GM21360 (cell line): ENCODE results near the gene CDK5.
"Not testable (repeated sequence)": the region's sequence is repeated elsewhere in the genome, so short reads cannot be mapped to it uniquely, and the experiment has no call there.

Experiments
- ATAC-seq: cut with Tn5 transposase; IDR thresholded peaks from one replicate; pipeline ENCODE4 v1.9.1; 2021; ENCODE audit warnings: mild to moderate bottlenecking, moderate library complexity; ENCODE audit not compliant: unreplicated experiment

CDK5 gene

DNA sequence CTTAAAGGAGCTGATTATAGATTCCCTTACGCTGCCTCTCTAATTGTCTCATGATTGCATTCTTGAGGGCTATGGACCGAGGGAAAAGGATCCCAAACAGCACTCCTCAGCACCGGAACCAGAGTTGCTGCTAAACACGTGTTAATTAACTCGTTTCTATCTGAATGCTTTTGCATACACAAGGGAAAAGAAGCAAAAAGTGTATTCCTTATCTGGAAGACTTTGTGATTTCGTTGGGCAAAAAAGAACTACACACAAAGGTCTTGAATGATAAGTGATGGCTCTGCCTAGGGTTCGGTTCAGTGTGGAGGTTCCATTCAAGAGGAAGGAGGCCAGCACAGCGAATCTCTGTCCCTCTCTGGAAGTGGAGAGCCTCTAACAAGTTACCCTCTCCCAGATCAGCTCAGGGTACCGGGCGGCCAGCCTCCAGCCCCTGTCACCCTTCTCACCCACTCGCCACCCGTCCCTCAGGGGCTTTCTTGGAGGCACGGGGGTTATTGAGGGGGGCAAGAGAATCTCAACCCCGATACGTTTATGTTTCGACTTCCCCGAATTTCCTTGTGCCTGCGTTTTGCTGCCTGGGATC lies 1.2 kb upstream of the CDK5 start:
- ATAC-seq: no peak

DNA sequence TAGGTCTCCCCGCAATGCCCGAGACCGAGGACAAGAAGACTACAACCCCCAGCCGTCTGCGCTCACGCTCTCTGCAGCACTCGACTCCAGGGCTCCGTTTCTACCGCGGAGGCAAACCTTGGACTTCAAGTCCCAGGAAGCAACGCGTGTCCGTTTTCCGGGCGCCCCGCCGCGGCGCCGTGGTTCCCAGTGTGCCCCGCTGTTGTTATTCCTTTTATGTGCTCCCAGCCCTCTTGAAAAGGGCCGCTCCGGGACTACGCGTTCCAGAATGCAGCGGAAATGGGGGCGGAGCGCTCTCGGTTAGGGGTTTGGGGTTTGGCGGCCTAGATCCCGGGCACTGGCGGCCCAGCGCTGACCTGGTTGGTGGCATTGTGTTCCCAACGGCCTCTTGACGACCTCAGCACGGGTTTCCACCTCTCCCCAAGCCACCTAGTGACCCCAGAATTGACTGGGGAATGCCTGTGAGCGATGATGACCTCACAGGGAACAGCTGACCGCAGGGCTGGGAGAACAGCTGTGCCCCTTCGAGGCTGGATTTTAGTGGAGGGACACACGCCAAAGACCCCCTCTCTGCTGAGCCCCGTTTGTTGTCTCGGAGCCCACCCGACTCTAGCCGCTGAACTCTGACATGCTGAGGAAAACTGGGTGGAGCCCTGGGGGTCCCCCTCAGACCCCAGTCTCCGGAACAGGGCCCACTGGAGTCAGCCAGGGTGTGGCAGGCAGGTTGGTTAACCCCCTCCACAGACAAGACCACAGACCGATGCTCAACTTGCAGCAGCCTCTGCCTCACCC lies 488 bp upstream of the CDK5 start:
- peak; percentile 83 for ATAC-seq

DNA sequence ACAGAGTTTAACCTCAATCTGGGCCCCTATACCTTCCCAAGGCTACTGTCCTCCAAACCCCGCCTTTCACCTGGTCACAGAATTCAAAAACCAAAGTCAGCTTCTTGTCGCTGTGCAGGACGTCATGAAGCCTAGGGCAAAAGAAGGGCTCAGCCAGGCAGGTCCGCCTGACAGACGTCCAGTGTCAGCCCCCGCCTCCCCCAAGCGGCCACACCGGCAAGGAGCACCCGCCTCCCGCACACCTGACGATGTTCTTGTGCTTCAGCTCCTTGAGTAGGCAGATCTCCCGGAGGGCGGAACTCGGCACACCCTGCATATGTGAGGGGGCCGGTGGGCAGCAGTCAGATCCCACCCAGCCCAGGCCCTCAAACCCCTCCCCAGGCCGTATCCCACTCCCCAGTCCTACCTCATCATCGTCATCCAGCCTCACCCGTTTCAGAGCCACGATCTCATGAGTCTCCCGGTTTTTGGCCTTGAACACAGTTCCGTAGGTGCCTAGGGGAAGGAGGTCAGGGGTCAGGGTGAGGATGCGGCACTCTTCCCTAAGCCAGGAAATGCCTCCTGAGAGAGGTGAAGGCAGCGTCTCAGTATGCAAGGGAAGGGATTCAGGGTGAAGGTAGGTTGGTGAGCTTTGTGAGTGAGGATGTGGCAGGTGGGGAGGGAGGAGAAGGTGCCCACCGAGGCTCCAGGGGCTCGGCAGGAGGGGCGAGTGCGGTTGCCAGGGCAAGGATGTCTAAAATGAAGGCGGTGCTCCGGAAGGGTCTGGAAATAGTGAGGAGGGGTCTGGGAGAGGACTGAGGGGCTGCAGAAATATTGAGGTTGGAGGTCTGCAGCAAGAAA lies 811 bp downstream of the CDK5 start:
- ATAC-seq: no peak

DNA sequence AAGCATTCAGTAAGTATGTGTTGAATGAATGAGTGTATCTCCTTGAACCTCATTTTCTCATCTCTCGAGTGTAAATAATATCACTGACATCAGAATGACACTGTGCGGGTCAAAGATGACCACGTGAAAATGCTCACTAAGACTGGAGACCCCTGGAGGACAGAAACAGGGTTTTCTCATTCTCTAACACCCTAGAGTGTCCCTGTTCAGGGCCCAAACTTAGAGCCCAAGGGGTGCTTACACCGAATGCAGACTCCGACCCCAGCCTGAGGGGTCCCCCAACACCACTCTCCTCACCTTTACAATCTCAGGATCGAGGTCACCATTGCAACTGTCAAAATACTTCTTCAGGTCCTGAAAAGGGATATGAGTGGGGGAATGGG lies 1.4 kb downstream of the CDK5 start:
- ATAC-seq: no peak

DNA sequence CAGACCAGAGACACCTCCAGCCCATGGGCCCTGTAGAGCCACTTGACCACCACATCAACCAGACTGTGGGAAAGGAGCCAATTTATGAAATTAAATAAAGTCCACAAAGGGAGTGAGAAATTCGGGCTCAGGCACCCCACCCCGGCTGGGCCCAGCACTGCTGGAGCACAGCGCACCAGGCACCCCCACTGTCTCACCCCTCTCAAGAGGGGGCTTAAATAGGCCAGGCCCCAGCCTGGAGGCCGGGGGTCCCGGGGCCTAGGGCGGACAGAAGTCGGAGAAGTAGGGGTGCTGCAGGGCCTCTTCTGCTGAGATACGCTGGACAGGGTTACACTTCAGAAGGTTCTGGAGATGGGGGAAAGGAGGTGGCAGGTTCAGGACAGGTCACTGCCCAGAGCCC lies 3.9 kb downstream of the CDK5 start:
- no peak for ATAC-seq

DNA sequence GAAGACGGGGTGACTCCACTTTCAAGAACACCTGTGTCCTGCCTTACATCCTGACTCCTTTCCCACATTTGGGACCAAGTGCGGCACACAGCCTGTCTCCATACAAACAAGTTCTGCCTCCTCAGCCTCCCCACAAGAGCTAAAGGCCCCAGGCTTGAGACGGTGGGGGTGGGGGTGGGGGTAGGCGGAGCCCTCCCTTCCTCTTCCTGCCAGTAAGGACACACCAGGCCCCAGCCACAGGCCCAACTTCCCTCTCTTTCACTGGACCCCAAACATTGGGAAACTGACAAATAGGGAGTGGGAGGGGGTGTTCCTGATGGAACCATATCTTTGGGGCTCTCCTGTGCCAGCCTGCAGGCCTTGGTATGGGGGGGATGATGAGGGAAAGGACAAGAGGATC lies 4.6 kb downstream of the CDK5 start:
- no peak for ATAC-seq

DNA sequence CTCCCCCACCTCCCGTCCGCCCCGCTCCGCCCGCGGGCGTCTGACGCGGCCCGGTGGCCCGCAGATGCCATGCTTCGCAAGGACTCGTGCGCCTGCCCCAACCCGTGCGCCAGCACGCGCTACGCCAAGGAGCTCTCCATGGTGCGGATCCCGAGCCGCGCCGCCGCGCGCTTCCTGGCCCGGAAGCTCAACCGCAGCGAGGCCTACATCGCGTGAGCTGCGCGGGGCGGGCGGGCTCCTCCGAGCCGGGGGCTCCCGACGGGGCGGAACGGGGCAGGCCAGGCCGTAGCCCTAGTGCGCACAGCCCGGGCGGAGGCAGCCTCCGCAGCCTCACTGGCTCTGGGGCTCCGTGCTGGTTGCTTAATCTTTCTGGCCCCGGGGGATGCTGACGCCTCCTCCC lies 6.6 kb downstream of the CDK5 start:
- ATAC-seq: no peak

DNA sequence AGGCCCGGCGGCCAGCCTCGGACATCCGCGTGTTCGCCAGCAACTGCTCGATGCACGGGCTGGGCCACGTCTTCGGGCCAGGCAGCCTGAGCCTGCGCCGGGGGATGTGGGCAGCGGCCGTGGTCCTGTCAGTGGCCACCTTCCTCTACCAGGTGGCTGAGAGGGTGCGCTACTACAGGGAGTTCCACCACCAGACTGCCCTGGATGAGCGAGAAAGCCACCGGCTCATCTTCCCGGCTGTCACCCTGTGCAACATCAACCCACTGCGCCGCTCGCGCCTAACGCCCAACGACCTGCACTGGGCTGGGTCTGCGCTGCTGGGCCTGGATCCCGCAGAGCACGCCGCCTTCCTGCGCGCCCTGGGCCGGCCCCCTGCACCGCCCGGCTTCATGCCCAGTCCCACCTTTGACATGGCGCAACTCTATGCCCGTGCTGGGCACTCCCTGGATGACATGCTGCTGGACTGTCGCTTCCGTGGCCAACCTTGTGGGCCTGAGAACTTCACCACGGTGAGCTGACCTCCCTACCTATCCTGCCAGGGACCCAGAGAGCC lies 8.7 kb downstream of the CDK5 start:
- no peak for ATAC-seq

DNA sequence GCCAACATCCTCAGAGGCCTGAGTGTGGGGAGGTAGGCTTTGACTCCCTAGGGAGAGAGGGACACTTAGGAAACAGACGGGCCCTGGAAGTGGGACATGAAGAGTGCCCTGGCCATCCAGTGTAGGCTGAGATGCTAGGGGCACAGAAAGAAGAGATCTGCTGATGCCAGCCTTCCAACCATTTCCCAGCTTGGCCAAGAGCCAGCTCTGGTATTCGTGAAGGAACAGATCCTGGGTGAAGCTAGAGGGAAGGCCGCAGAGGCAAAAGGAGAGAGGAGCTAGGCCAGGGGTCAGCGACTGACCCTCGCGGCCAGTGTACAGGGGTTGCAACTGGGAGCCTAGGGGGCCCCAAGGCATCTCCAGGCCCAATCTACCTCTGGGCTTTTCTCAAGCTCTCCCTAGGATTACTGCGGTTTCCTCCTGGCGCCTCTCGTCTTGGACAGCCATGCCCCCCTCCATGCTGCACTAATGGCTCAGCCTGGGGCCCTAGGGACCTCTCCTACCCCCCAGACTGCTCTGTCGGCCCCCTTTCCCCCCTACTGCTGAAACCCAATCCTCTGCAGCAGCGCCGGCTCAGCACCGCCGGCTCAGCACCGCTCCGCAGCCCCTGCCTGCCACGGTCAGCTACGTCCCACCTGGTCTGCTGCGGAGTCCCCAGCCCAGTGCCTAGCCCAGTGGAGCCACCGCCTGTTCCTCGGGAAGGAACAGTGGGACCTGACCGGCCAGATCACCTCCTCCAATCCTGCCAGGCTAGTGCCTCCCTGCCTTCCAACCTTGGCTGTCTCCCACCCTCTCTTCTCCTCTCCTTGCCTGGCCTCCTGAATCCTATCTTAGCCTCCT lies 9.5 kb downstream of the CDK5 start, which contains the start of gene ASIC3:
Gene ASIC3, plus strand, starts transcription at position 556 of the 840 bp plus-strand sequence. CDS start 355 bp downstream, outside the sequence.
- ATAC-seq: no peak

DNA sequence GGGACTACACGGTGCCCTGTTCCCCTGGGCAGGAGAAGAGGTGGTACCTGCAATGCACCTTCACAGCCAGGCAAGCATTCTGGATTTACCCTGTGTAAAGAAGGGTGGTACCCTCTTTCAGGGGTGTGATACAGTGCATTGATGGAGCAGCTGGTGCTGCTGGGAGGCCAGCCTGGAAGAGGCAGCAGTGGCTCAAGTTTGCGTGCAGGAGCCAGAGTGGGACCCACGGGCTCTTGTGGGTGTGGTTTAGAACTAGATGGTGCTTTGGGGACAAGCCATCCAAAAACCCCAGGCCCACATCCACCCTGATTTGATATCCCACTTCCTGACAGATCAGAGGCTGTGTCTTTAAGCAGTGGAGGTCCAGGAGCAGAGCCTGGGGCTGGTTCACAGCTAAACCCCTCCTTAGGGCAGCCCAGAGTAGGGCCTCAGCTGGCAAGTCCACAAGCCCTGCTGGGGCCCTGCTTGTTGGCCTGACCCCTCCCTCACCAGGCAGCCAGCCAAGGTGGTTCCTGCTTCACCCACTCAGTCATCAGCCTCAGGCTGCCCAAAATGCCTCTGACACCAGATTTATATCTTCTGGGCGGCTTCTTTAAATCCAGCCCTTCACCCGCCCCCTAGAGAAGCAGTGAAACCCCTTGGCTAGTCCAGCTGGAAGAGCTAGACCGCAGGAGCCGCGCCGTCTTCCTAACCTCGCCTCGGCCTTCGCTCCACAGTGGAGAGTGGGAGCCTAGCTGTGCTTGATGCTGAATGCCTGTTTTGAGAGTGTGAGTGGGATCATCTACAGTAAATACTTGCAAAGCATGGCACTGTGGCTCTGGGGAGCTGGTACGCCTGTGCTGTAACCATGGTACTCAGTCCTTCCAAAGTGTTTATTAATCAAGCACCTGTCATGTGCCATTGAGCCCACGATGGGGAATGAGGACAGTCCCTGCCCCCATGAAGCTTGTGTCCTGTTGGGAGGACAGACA lies 10.8 kb downstream of the CDK5 start:
- no peak for ATAC-seq

DNA sequence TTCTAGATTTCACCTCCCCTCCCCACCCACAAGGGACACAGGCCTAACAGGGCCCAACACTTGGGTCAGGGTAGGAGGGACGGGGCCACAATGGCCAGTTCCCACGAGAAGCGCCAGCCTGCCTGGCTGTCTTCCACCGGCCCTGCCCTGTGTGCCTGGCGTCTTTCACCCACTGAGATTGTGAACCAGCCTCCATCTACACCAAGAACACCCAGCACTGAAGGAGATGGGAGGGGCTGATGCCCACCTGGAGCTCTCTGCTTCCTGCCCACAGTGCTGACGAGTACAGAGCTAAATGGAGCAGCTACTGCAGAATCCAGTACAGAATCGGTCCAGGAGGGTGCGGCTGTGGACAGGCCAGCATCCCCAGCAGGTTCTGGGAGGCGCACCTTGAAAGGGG lies 11.7 kb downstream of the CDK5 start:
- ATAC-seq: no peak

DNA sequence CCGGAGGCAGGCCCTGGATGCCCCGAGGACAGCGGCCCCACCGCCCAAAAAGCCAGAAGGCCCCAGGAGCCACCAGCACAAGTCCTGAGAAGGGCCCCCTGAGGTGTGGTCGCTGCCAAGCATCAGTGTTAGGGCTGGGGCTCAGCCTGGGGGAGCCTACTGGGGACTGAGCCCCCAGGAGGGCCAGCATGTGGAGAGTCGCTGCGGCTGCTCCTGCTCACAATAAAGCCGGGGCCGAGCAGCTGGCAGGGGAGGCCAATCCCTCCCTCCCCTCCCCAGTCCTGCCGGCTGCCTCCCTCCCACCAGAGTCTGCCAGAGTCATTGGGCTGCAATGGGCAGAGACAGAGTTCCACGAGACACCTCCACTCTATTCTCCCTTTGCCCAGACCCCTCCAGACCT lies 12.4 kb downstream of the CDK5 start:
- ATAC-seq: no peak

DNA sequence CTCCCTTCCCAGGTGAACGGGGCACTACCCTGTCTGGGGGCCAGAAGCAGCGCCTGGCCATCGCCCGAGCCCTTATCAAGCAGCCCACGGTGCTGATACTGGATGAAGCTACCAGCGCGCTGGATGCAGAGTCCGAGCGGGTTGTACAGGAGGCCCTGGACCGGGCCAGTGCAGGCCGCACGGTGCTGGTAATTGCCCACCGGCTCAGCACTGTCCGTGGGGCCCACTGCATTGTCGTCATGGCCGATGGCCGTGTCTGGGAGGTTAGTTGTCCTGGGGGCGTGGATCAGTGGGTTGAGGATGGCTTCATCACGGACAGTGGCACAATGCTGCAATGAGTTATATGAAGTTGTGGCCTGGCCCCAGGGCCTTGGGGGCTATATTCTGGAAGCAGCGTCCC lies 13.7 kb downstream of the CDK5 start:
- no peak for ATAC-seq

DNA sequence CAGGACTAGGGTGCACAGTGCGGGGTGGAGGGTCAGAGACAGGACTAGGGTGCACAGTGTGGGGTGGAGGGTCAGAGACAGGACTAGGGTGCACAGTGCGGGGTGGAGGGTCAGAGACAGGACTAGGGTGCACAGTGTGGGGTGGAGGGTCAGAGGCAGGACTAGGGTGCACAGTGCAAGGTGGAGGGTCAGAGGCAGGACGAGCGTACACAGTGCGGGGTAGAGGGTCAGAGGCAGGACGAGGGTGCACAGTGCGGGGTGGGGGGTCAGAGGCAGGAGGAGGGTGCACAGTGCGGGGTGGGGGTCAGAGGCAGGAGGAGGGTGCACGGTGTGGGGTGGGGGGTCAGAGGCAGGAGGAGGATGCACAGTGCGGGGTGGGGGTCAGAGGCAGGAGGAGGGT lies 14.2 kb downstream of the CDK5 start:
- not testable (repeated sequence) for ATAC-seq

DNA sequence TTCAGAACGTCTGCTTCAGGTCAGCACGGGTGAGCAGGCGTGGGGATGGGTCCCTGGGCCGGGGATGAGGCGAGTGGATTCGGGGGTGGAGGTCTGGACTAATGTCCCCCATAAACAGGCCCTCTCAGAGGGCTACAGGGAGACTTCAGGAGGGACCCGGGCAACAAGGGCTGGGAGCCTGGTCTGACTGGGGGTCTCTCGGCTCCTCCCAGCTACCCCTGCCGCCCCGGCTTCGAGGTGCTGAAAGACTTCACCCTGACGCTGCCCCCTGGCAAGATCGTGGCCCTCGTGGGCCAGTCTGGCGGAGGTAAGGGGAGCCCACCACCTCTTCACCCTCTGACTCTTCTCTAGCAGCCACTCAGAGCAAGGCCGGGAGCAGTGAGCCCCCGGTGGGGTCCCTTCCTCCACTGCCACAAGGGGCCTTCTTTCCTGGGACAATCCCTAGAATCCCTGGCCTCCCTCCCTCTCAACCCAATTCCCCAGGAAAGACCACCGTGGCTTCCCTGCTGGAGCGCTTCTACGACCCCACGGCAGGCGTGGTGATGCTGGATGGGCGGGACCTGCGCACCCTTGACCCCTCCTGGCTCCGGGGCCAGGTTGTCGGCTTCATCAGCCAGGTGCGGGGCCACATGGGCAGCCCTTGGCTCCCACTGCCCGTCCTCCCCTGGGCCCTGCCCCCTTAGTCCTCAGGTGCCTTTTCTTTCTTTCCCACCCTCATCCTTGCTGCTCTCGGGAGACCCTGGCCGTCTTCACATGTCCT lies 16.9 kb downstream of the CDK5 start:
- ATAC-seq: no peak

DNA sequence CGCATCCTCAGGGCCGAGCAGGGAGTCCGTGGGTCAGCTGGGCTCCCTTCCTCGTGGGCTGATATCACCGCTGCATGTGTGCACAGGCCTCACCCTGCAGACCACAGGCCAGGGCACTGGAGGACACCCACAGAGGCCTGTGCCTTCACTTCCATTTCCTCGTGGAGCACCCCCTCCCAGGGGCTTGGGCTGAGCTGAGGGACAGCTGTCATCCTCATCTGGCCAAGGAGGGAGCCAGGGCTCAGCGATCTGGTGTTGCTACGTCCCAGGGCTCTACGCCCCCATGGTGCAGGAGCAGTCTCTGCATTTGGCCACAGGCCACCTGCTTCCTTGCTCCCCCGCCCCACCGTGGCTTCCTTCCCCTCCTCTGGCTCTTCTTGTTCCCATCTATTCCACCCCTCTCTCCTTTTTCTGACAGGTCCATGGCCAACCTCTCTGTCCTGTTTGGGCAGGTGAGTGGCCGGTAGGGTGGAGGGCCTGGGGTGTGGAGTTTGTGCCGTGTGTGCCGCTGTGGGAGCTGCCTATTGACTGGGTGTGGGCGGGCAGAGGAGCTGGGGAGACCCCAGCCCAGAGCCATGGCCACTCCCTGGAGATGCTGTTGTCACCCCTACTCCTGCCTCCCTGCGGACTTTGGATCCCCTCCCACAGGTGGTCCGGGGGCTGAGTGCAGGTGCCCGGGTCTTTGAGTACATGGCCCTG lies 17.7 kb downstream of the CDK5 start:
- no peak for ATAC-seq

DNA sequence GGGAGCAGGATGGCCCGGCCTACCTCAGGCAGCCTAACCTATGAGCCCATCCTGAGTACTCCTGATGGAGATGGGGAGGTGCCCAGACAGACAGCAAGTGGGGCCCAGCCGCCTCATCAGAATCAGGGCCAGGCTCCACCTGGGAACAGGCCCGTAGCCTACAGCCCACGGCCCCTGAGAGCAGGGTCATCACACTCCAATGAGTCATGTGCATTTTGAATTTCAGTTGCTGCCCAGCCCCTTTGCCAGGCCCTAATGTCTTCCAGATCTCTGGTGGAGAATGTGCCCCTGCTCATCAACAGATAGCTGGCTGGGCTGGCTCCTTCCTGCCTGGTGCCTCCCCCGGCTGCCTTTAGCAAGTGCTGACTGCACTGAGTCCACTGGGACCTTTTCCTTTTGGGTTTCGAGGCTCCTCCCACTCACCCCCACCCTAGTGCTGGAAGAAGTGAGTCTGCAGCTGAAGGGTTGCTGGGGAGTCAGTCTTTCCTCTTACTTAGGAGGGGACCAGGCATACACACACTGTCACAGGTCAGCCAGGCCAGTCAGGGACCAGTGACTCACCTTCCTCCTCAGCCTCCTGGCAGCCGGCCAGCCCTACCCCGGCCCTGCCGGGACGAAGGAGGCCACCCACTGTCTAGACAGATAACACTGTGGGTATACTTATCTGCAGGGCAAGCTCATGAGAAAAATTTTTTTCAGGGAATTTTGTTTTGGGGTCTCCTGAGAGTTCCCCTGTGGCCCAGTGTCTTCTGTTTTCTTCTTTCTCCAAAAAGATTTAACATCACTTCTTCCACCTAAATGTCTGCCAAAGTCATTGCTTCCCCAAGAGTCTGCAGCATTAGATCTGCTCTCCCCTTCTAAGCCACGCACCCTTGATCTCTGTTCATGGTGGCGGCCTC lies 18.5 kb downstream of the CDK5 start:
- no peak for ATAC-seq
